Activated T-helper 17 cell treated with anti-CD3 and anti-CD28 coated beads, Interleukin-2, amount 50 U/mL, for 72 hours (primary cell): Measurements from ENCODE around the gene ZNF628. TPM values are rescaled to one million over a fixed set of nuclear protein-coding genes. Genes with fewer than 3 reads are reported as not detected.

Experiments used
- ATAC-seq: fragments of 150-1000 bp; cut with Tn5 transposase; replicated peaks from 2 replicates; pipeline ENCODE4 v1.10.0; 2021; ENCODE audit warnings: mild to moderate bottlenecking, moderate library complexity
- H3K27ac Mint-ChIP-seq: one replicate; pipeline ENCODE4 v1.8.0; 2022; ENCODE audit warnings: mixed read lengths
- H3K27me3 Mint-ChIP-seq: one replicate; pipeline ENCODE4 v1.8.0; 2022; ENCODE audit warnings: mixed read lengths
- H3K36me3 Mint-ChIP-seq: one replicate; pipeline ENCODE4 v1.8.0; 2022; ENCODE audit warnings: low read depth, mild to moderate bottlenecking, mixed read lengths
- H3K4me1 Mint-ChIP-seq: one replicate; pipeline ENCODE4 v1.8.0; 2022; ENCODE audit warnings: mixed read lengths
- H3K4me3 Mint-ChIP-seq: one replicate; pipeline ENCODE4 v1.8.0; 2022; ENCODE audit warnings: mild to moderate bottlenecking, mixed read lengths
- H3K9me3 Mint-ChIP-seq: one replicate; pipeline ENCODE4 v1.8.0; 2022; ENCODE audit warnings: mixed read lengths
- total RNA-seq, 2 donors: library from RNA; stranded (reverse); gene quantifications; one replicate each; pipeline ENCODE4 v1.2.3, GENCODE V29; 2022

Gene ZNF628
- total RNA-seq, 2 donors from 2014 or later, result 11.1 to 11.3 TPM

- Mint-ChIP-seq H3K4me1 (peaks cover 7% of the 10 kb centered on the region), H3K36me3 (no peaks in the 10 kb centered on the region)
Observed at GRCh38 chr19:55455576-55456235, 20.7 kb upstream of the ZNF628 start.

GRCh38 chr19:55456347-55456746, 20.1 kb upstream of the ZNF628 start:
- no peak for ATAC-seq
- H3K9me3 Mint-ChIP-seq, result no peaks in the 10 kb centered on the region
- H3K27me3 Mint-ChIP-seq, result peaks cover 11% of the 10 kb centered on the region
- H3K4me3 Mint-ChIP-seq, result no peak overlapping the region
- no peak overlapping the region for H3K27ac Mint-ChIP-seq
- peaks cover 10% of the 10 kb centered on the region for H3K4me1 Mint-ChIP-seq
- H3K36me3 Mint-ChIP-seq, result no peaks in the 10 kb centered on the region

More at GRCh38 chr19:55455576-55456235, 20.7 kb upstream of the ZNF628 start:
- Mint-ChIP-seq H3K27me3 (peaks cover 14% of the 10 kb centered on the region), H3K4me3 (no peak overlapping the region), H3K9me3 (no peaks in the 10 kb centered on the region), H3K27ac (no peak overlapping the region)
- no peak for ATAC-seq

- ATAC-seq, result no peak
- H3K9me3 Mint-ChIP-seq, result no peaks in the 10 kb centered on the region
- no peaks in the 10 kb centered on the region for H3K36me3 Mint-ChIP-seq
- H3K27me3 Mint-ChIP-seq, result peaks cover 4% of the 10 kb centered on the region
- H3K4me3 Mint-ChIP-seq, result no peak overlapping the region
- H3K27ac Mint-ChIP-seq, result no peak overlapping the region
- H3K4me1 Mint-ChIP-seq, result peaks cover 10% of the 10 kb centered on the region
Observed at GRCh38 chr19:55457683-55458457, 18.5 kb upstream of the ZNF628 start.

GRCh38 chr19:55459551-55459949, 16.9 kb upstream of the ZNF628 start:
- ATAC-seq, result no peak
- Mint-ChIP-seq H3K36me3 (no peaks in the 10 kb centered on the region), H3K27me3 (no peaks in the 10 kb centered on the region), H3K27ac (no peak overlapping the region), H3K9me3 (no peaks in the 10 kb centered on the region), H3K4me3 (peak overlapping the region; percentile 88), H3K4me1 (peaks cover 10% of the 10 kb centered on the region)

GRCh38 chr19:55459950-55460657, 16.3 kb upstream of the ZNF628 start:
- no peaks in the 10 kb centered on the region for H3K9me3 Mint-ChIP-seq
- H3K27me3 Mint-ChIP-seq, result no peaks in the 10 kb centered on the region
- peaks cover 10% of the 10 kb centered on the region for H3K4me1 Mint-ChIP-seq
- no peak overlapping the region for H3K27ac Mint-ChIP-seq
- no peaks in the 10 kb centered on the region for H3K36me3 Mint-ChIP-seq
- ATAC-seq, result no peak
- peak overlapping the region; percentile 88 for H3K4me3 Mint-ChIP-seq

GRCh38 chr19:55460670-55461258, 15.7 kb upstream of the ZNF628 start:
- Mint-ChIP-seq H3K36me3 (no peaks in the 10 kb centered on the region), H3K4me1 (peaks cover 10% of the 10 kb centered on the region), H3K27me3 (no peaks in the 10 kb centered on the region), H3K9me3 (no peaks in the 10 kb centered on the region), H3K27ac (peak overlapping the region; percentile 83), H3K4me3 (peak overlapping the region; percentile 88)
- ATAC-seq, result no peak

GRCh38 chr19:55461259-55461973, 15.0 kb upstream of the ZNF628 start, which contains the start of gene ISOC2:
TSS of gene ISOC2 (minus strand) at chr19:55461642. CDS start at chr19:55456486, 5,156 bp downstream.
- peak; percentile 98 for ATAC-seq
- Mint-ChIP-seq H3K4me3 (peak within 1 kb of the TSS; percentile 88), H3K9me3 (no peaks in the 10 kb centered on the region), H3K36me3 (no peaks in the 10 kb centered on the region), H3K27ac (peak within 1 kb of the TSS; percentile 83), H3K4me1 (peaks cover 10% of the 10 kb centered on the region), H3K27me3 (no peaks in the 10 kb centered on the region)

GRCh38 chr19:55461974-55462626, 14.3 kb upstream of the ZNF628 start:
- Mint-ChIP-seq H3K4me3 (peak overlapping the region; percentile 88), H3K9me3 (no peaks in the 10 kb centered on the region), H3K27me3 (no peaks in the 10 kb centered on the region), H3K36me3 (no peaks in the 10 kb centered on the region), H3K27ac (peak overlapping the region; percentile 83), H3K4me1 (peaks cover 10% of the 10 kb centered on the region)
- ATAC-seq, result no peak

GRCh38 chr19:55462722-55463121, 13.7 kb upstream of the ZNF628 start:
- Mint-ChIP-seq H3K4me1 (peaks cover 10% of the 10 kb centered on the region), H3K27me3 (no peaks in the 10 kb centered on the region), H3K27ac (no peak overlapping the region)

GRCh38 chr19:55463583-55464031, 12.8 kb upstream of the ZNF628 start:
- ATAC-seq, result no peak
- Mint-ChIP-seq H3K36me3 (no peaks in the 10 kb centered on the region), H3K4me1 (peaks cover 10% of the 10 kb centered on the region), H3K4me3 (no peak overlapping the region), H3K9me3 (no peaks in the 10 kb centered on the region), H3K27me3 (no peaks in the 10 kb centered on the region), H3K27ac (no peak overlapping the region)

More at GRCh38 chr19:55462722-55463121, 13.7 kb upstream of the ZNF628 start:
- H3K9me3 Mint-ChIP-seq, result no peaks in the 10 kb centered on the region
- peak overlapping the region; percentile 88 for H3K4me3 Mint-ChIP-seq
- ATAC-seq, result no peak
- H3K36me3 Mint-ChIP-seq, result no peaks in the 10 kb centered on the region

- ATAC-seq, result no peak
- H3K27me3 Mint-ChIP-seq, result no peaks in the 10 kb centered on the region
- H3K4me1 Mint-ChIP-seq, result peaks cover 10% of the 10 kb centered on the region
- no peak overlapping the region for H3K27ac Mint-ChIP-seq
- no peaks in the 10 kb centered on the region for H3K9me3 Mint-ChIP-seq
- H3K4me3 Mint-ChIP-seq, result no peak overlapping the region
- H3K36me3 Mint-ChIP-seq, result no peaks in the 10 kb centered on the region
Observed at GRCh38 chr19:55464039-55464661, 12.3 kb upstream of the ZNF628 start.

GRCh38 chr19:55464662-55465054, 11.8 kb upstream of the ZNF628 start, which contains the start of gene C19orf85:
TSS of gene C19orf85 (minus strand) at chr19:55464751. CDS start at chr19:55464554, 197 bp downstream.
- ATAC-seq, result no peak
- Mint-ChIP-seq H3K27ac (no peak within 1 kb of the TSS), H3K27me3 (no peaks in the 10 kb centered on the region), H3K9me3 (no peaks in the 10 kb centered on the region), H3K36me3 (no peaks in the 10 kb centered on the region), H3K4me3 (no peak within 1 kb of the TSS), H3K4me1 (peaks cover 10% of the 10 kb centered on the region)
